GM12864 (cell line): ENCODE data around the gene LRRC74B.

Source experiments
- DNase-seq: peaks from one replicate; pipeline ENCODE4 v3.0.0-alpha.2; 2011; ENCODE audit warnings: low read depth
- H3K4me3 ChIP-seq: 2 replicates; pipeline ENCODE4 v1.5.1; 2011; ENCODE audit warnings: mild to moderate bottlenecking, low read depth, low read length, control low read depth
- TF ChIP-seq, protein P1 (sequence below): IDR thresholded peaks from 2 replicates; pipeline ENCODE4 v1.5.1; 2011; ENCODE audit warnings: low read depth, mild to moderate bottlenecking, moderate library complexity, low read length, control low read depth, inconsistent platforms; ENCODE audit errors: missing control alignments

Gene LRRC74B, protein sequence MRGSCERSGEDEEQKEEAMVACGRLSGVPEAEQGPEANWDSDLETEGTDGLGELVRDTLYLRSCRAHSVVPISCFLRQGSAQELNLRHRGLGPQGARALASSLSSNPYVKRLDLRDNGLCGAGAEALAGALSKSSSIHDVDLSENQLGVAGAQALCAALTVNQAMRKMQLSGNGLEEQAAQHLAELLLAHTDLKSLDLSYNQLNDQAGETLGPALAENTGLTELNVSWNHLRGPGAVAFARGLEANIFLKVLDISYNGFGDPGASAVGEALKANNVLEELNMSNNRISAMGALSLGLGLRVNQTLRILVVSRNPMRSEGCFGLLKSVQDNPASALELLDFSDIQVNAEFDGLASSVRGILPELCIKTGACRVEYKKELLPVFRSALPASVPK

GRCh38 chr22:21045585-21046294 is at the start of gene LRRC74B:
Gene LRRC74B (plus strand): TSS chr22:21045946. CDS start chr22:21045987, 41 bp downstream.
- peak; percentile 16 for DNase-seq
- TF ChIP-seq, protein P1, sequence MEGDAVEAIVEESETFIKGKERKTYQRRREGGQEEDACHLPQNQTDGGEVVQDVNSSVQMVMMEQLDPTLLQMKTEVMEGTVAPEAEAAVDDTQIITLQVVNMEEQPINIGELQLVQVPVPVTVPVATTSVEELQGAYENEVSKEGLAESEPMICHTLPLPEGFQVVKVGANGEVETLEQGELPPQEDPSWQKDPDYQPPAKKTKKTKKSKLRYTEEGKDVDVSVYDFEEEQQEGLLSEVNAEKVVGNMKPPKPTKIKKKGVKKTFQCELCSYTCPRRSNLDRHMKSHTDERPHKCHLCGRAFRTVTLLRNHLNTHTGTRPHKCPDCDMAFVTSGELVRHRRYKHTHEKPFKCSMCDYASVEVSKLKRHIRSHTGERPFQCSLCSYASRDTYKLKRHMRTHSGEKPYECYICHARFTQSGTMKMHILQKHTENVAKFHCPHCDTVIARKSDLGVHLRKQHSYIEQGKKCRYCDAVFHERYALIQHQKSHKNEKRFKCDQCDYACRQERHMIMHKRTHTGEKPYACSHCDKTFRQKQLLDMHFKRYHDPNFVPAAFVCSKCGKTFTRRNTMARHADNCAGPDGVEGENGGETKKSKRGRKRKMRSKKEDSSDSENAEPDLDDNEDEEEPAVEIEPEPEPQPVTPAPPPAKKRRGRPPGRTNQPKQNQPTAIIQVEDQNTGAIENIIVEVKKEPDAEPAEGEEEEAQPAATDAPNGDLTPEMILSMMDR: no peak
- H3K4me3 ChIP-seq: no peak within 1 kb of the TSS

DNA sequence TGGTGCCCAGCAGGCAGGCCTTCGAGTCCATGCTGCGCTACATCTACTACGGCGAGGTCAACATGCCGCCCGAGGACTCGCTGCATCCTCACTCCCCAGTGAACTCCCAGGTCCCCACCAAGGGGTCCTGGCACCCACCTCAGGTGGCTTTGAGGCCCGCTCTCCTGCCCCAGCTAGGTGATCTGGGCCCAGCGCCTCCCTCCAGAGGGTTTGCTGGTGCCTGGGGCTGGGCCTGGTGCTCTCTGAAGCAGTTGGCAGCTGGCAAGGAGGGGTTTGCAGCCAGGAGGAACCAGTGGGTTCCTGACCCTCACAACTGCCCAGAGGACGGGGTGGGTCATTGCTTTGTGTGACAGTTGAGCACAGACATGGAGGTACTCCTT is 49.7 kb upstream of the LRRC74B start:
- TF ChIP-seq, protein P1: no peak
- H3K4me3 ChIP-seq: no peak overlapping the region
- DNase-seq: no peak

GRCh38 chr22:20996598-20997535 is 48.9 kb upstream of the LRRC74B start:
- DNase-seq: no peak
- TF ChIP-seq, protein P1: no peak
- no peak overlapping the region for H3K4me3 ChIP-seq

DNA sequence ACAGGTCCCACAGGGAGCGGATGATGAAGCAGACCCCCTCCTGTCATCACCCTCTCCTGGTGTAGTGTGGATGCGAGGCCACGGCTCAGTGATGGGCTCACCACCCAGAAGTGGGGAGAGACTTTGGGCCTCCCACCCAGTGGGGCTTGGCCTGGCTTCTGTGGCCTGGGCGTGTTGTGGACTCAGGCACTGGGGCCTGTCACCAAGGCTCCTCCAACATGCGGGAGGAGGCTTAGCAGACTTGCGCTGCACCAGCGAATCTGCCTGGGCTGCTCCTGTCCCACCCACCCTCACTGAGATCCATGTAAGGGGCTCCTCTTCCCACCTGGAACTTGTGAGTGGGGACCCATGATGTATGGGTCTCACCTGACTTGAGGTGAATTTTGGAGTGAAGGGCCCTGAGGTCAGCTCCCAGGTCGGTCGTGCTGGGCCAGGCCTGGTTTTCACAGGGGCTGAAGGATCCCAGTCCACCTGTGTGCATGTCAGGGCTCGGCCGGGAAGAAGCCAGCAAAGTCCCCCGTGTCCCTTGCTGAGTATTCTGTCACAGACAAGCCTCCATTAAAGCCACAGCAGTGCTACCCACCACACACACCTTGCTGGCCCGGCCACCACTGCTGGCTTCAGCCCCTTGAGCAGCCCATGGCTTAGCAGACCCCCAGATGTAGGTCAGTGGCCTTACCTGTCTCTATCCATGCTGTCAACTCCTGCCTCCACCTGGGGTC is 48.0 kb upstream of the LRRC74B start:
- TF ChIP-seq, protein P1: no peak
- no peak for DNase-seq
- no peak overlapping the region for H3K4me3 ChIP-seq

- H3K4me3 ChIP-seq: no peak overlapping the region
- TF ChIP-seq, protein P1: no peak
- no peak for DNase-seq
Measured at GRCh38 chr22:20998411-20999336, 47.1 kb upstream of the LRRC74B start.
